GM12872 (cell line): Measurements from ENCODE around the gene FCHSD2.

Source experiments
- CTCF ChIP-seq: IDR thresholded peaks from 3 replicates; pipeline ENCODE4 v1.5.1; 2011; ENCODE audit warnings: low read depth, mild to moderate bottlenecking, low read length, moderate library complexity; ENCODE audit not compliant: insufficient read depth

FCHSD2 gene

DNA sequence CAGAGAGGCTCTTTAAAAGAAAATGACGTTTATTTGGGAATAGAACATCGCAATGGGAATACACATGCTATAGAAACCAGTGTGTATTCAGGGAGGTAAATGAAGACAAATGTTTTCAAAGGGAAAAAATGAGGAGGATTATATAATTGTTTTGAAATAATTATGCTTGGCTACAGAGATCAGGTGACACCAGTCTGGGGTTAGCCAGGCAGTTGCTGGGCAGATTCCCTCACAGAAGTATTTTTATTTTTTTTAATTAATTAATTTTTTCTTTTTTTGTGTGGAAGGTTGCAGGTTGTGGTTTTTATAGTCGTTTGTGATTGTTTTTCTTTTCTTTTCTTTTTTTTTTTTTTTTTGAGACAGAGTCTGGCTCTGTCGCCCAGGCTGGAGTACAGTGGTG, 342.7 kb downstream of the FCHSD2 start:
- no peak for TF ChIP-seq CTCF

GRCh38 chr11:72798361-72798760, 343.8 kb downstream of the FCHSD2 start:
- TF ChIP-seq CTCF, result no peak

GRCh38 chr11:72793425-72794367, 348.4 kb downstream of the FCHSD2 start, which contains the start of gene STARD10:
STARD10 (minus strand) TSS chr11:72794047; CDS start chr11:72781181, 12,866 bp downstream.
- peak; percentile 94 for TF ChIP-seq CTCF

- TF ChIP-seq CTCF, result no peak
Measured at GRCh38 chr11:72793076-72793424, 349.1 kb downstream of the FCHSD2 start.

DNA sequence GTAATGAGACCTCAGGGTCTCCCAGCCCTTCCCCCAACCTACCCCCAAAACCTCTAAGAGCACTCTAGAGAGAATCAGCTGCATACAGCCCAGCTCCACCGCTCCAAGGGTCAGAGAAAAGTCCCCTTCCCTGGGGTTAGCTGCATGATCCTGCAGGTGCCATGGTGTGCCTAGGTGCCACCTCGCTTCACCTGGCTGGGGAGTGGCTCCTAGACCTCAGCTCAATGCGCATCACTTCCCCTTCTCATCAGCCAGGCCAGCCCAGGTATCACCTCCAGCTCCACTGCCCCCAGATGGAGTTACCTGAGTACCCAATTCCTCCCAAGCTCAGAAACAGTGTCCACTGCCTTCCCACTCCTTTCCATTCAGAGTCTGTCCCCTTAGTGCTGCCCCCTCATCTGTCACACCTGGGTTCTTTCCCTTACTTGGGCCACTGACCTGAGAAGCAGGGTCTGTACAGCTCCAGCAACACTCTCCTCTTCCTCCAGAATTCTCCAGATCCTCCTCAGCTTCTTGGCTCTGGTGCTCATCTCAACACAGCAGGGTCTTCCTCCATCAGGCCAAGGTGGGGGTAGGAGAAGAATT, 349.6 kb downstream of the FCHSD2 start:
- no peak for TF ChIP-seq CTCF

DNA sequence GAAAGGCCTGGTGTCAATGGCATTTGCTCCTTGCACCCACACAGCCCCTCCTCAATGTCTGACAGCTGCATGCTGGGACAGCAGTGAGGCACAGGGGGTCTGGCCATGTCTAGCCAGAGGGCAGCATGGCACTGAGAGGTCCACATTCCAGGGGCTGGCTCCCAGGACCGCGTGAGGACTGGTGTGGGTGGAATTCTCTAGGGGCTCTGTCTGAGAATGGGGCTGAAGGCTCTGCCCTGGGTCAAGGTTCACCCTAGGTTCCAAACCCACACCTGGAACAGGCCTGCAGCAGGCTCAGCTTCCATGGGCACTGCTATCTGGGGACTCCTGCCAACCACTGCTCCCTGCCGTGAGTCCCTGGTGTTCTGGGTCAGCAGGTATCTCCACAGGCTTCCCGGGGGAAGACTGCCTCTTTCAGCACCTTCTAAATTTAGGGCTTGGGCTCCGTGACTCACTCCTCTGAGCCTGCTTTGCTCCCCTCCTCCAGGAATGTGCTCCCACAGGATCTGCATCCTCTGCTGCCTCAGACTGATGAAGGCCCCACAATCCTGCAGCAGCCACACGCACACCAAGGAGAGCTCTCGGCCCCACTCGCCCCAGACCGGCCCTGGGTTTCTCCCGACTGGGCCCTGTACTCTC, 352.5 kb downstream of the FCHSD2 start:
- no peak for TF ChIP-seq CTCF

- TF ChIP-seq CTCF, result no peak
Measured at GRCh38 chr11:72788241-72788640, 353.9 kb downstream of the FCHSD2 start.
